GM08714 (cell line): Measurements from ENCODE around the gene PROM1.

Experiments
- H3K4me3 ChIP-seq: fragments of 200-500 bp; sonication (Bioruptor generic); 2 replicates; pipeline ENCODE4 v1.5.1; 2014; ENCODE audit warnings: mild to moderate bottlenecking, low read length, inconsistent platforms
- ZNF274 ChIP-seq: IDR thresholded peaks from 2 replicates; pipeline ENCODE4 v1.6.1; 2012; ENCODE audit warnings: mild to moderate bottlenecking, low read depth, low read length

Gene PROM1

DNA sequence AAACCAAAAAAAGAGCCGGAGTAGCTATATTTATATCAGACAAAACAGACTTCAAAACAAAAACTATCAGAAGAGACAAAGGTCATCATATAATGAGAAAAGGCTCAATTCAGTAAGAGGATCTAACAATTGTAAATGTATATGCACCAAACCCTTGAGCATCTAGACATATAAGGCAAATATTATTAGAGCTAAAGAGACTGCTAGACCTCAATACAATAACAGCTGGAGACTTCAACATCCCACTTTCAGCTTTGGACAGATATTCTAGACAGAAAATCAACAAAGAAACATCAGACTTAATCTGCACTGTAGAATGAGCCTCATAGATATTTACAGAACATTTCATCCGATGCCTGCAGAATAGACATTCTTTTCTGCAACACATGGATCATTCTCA is 4.8 kb upstream of the PROM1 start:
- no peak overlapping the region for H3K4me3 ChIP-seq
- no peak for TF ChIP-seq ZNF274

GRCh38 chr4:16085822-16086221 is 2.0 kb upstream of the PROM1 start:
- H3K4me3 ChIP-seq = no peak overlapping the region
- TF ChIP-seq ZNF274 = no peak

- H3K4me3 ChIP-seq = peak overlapping the region; percentile 6; the same call in 1 of the 2 replicates
- no peak for TF ChIP-seq ZNF274
Measured at GRCh38 chr4:16082426-16083240, 1.2 kb downstream of the PROM1 start.

- H3K4me3 ChIP-seq = peak overlapping the region; percentile 6; the same call in 1 of the 2 replicates
- no peak for TF ChIP-seq ZNF274
Measured at GRCh38 chr4:16082041-16082425, 1.8 kb downstream of the PROM1 start.

GRCh38 chr4:16079046-16079445 is 4.8 kb downstream of the PROM1 start:
- H3K4me3 ChIP-seq = no peak overlapping the region
- TF ChIP-seq ZNF274 = no peak

DNA sequence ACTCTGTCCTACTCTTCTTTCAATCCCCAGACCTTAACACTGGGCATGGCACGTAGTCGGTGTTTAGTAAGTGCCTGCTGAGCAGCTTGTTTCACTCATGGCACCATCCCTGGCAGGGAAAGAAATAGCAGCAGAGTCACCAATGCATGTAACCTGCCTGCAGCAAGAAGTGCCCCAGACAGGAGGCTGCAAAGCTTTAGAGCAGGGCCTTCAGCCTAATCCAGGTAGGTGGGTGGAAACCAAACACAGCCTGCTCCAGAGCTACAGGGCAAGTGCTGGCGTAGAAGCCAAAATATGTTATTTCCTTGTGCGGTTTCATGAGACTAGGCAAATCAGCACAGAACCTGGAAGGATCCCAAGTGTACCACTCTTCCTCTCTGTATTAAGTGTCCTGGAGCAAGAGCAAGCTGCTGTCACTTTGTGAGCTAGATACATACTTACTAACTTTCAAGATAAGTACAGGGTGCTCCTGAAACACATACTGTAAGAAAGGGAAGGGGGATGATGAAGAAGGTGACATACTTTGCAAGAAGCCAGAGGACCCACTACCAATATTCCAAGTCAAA is 5.5 kb downstream of the PROM1 start:
- no peak overlapping the region for H3K4me3 ChIP-seq
- TF ChIP-seq ZNF274 = no peak

- no peak for TF ChIP-seq ZNF274
- no peak overlapping the region for H3K4me3 ChIP-seq
Measured at GRCh38 chr4:16077786-16078185, 6.0 kb downstream of the PROM1 start.

GRCh38 chr4:16075975-16076757 is 7.7 kb downstream of the PROM1 start:
- TF ChIP-seq ZNF274 = no peak
- no peak overlapping the region for H3K4me3 ChIP-seq

- no peak for TF ChIP-seq ZNF274
- no peak overlapping the region for H3K4me3 ChIP-seq
Measured at GRCh38 chr4:16075061-16075460, 8.8 kb downstream of the PROM1 start.

DNA sequence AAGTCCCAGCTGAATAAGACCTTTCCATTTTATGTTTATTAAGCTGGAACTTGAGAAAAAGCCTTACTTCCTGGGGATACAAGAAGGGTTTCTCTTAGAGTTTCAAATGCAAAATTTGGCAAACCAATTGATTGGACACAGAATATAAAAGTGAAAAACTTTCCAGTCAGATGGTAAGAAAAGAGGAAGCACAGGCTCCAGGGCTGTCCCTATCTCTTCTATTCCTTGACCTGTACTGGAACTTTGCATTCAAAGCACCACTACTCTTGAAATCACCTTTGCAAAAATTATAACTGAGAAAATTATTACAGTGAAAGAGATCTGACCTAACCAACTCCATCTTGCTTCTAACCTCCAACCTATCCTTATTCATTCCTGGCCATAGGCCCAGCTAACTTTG is 11.7 kb downstream of the PROM1 start:
- H3K4me3 ChIP-seq = no peak overlapping the region
- no peak for TF ChIP-seq ZNF274

DNA sequence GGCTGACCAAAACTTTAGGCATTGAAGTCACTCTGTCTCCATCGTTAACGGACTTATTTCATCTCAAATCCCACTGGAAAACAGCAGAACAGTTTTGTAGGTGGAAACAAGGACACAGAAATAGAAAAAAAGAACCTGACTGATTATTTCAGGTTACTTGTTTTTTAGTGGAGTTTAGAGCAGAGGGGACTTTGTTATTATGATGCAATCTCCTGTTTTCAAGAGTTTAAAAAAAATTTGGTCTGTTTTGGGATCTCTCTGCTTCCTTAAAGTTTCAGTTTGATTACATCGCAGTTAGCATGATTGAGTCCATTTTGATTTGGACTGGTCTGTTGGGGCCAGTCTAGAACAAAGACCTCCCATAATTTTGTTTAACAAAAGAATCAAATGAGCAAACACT is 13.6 kb downstream of the PROM1 start:
- no peak for TF ChIP-seq ZNF274
- H3K4me3 ChIP-seq = no peak overlapping the region

- no peak for TF ChIP-seq ZNF274
- H3K4me3 ChIP-seq = no peak overlapping the region
Measured at GRCh38 chr4:16067515-16067914, 16.3 kb downstream of the PROM1 start.

- TF ChIP-seq ZNF274 = no peak
- H3K4me3 ChIP-seq = no peak overlapping the region
Measured at GRCh38 chr4:16066586-16067128, 17.2 kb downstream of the PROM1 start.

- no peak for TF ChIP-seq ZNF274
- no peak overlapping the region for H3K4me3 ChIP-seq
Measured at GRCh38 chr4:16065066-16065465, 18.8 kb downstream of the PROM1 start.
